Left lung (tissue), 10 donors: ENCODE results near the gene RTBDN. TPM values are rescaled to one million over a fixed set of nuclear protein-coding genes. Genes with fewer than 3 reads are reported as not detected.

ENCODE experiments used
- ATAC-seq: fragments of 200-7000 bp; cut with Tn5 transposase; one replicate; pipeline ENCODE4 v1.9.1; 2020; ENCODE audit warnings: moderate library complexity
- DNase-seq, 4 donors: peaks; one replicate each; pipeline ENCODE4 v3.0.0-alpha.2; 2013 to 2020
- H3K27ac ChIP-seq, 2 donors: fragments of 200-600 bp; sonication (generic) in 1 of 2; one replicate each; pipeline versions ENCODE4 v1.5.0 to v1.8.0; 2020 to 2021
- H3K27me3 ChIP-seq, 2 donors: fragments of 200-600 bp; sonication (generic) in 1 of 2; one replicate each; pipeline versions ENCODE4 v1.5.0 to v1.8.0; 2020 to 2021
- H3K36me3 ChIP-seq, 2 donors: fragments of 200-600 bp; sonication (generic) in 1 of 2; one replicate each; pipeline versions ENCODE4 v1.5.0 to v1.8.0; 2020 to 2021
- H3K4me1 ChIP-seq, 2 donors: fragments of 200-600 bp; one replicate each; pipeline ENCODE4 v1.8.0; 2021
- H3K4me3 ChIP-seq, 2 donors: fragments of 200-600 bp; sonication (generic) in 1 of 2; one replicate each; pipeline versions ENCODE4 v1.5.0 to v1.8.0; 2020 to 2021; ENCODE audit warnings: mild to moderate bottlenecking in 1 of 2
- H3K9me3 ChIP-seq, 2 donors: fragments of 200-600 bp; sonication (generic) in 1 of 2; one replicate each; pipeline versions ENCODE4 v1.5.0 to v1.8.0; 2020 to 2021
- CTCF ChIP-seq, 2 donors: fragments of 200-600 bp; sonication (generic) in 1 of 2; IDR thresholded peaks; one replicate each; pipeline versions ENCODE4 v1.5.0 to v1.8.0; 2021; ENCODE audit warnings: antibody characterized with exemption in 2 of 2
- intact Hi-C, 2 donors: fragments of 100-400 bp; cut with DNase I; formaldehyde crosslinking; loops; one replicate each; pipeline versions ENCODE4 v1.11.2 to v1.14.2; 2022
- polyA plus RNA-seq, 6 donors: library from polyadenylated mRNA; unstranded; fragments of 120-200 nt; gene quantifications; one replicate each; pipeline ENCODE4 v1.2.1, GENCODE V29; 2013; ENCODE audit not compliant: insufficient read length in 6 of 6
- total RNA-seq, 2 donors: library from RNA; stranded (reverse); fragmentation: NEBNext Ultra II Directional; extraction: Animal tissue kit (Norgen Biotek cat#: 25700); gene quantifications; one replicate each; pipeline ENCODE4 v1.2.1, GENCODE V29; 2021
- donor health status: DM: no; HTN: yes; CAD: no.
- donor health status: DM: no; HTN: no; CAD: no.

Gene RTBDN
- total and polyA plus RNA-seq, 8 donors = 0.17 to 0.21 (median 0.20) TPM; not detected in 5

- DNase-seq (no peak), ATAC-seq (no peak)
- Histone ChIP-seq H3K36me3 (peaks cover 0 to 10% of the 10 kb centered on the region in 2 donors), H3K4me3 (peak overlapping the region; percentile 92 to 98), H3K9me3 (no peaks in the 10 kb centered on the region), H3K27ac (peak overlapping the region; percentile 99 to 100), H3K27me3 (no peaks in the 10 kb centered on the region), H3K4me1 (peaks cover 33 to 52% of the 10 kb centered on the region in 2 donors)
- intact Hi-C loops = no loop called here
- TF ChIP-seq CTCF (IDR thresholded peaks at IDR 0.05) = no peak
These were observed 41.5 kb downstream of the RTBDN start for GRCh38 chr19:12792853-12793289.

GRCh38 chr19:12792051-12792852, 42.1 kb downstream of the RTBDN start:
- ATAC-seq = no peak
- peaks cover 0 to 10% of the 10 kb centered on the region in 2 donors for H3K36me3 ChIP-seq
- peak in 3 of 4 donors; percentile 78 to 95 (median 79) for DNase-seq
- intact Hi-C loops = no loop called here
- H3K4me1 ChIP-seq = peaks cover 38 to 58% of the 10 kb centered on the region in 2 donors
- H3K27me3 ChIP-seq = no peaks in the 10 kb centered on the region
- H3K9me3 ChIP-seq = no peaks in the 10 kb centered on the region
- H3K4me3 ChIP-seq = peak overlapping the region; percentile 92 to 98
- H3K27ac ChIP-seq = peak overlapping the region; percentile 99 to 100
- TF ChIP-seq CTCF (IDR thresholded peaks at IDR 0.05) = no peak

- no peaks in the 10 kb centered on the region for H3K9me3 ChIP-seq
- DNase-seq (peak; percentile 95 to 98 (median 98)), ATAC-seq (peak; percentile 52)
- peaks cover 46 to 64% of the 10 kb centered on the region in 2 donors for H3K4me1 ChIP-seq
- intact Hi-C loops = no loop called here
- peak within 1 kb of the TSS; percentile 92 to 98 for H3K4me3 ChIP-seq
- peak within 1 kb of the TSS; percentile 99 to 100 for H3K27ac ChIP-seq
- TF ChIP-seq CTCF (IDR thresholded peaks at IDR 0.05) = no peak
- peaks cover 0 to 10% of the 10 kb centered on the region in 2 donors for H3K36me3 ChIP-seq
- H3K27me3 ChIP-seq = no peaks in the 10 kb centered on the region
These were observed 42.9 kb downstream of the RTBDN start, which contains the start of gene JUNB for GRCh38 chr19:12791345-12792050. Gene JUNB, plus strand, starts transcription at chr19:12791486. Its CDS starts 286 bp downstream, at chr19:12791772.

- peak overlapping the region; percentile 99 to 100 for H3K27ac ChIP-seq
- DNase-seq (no peak), ATAC-seq (no peak)
- intact Hi-C loops = no loop called here
- TF ChIP-seq CTCF (IDR thresholded peaks at IDR 0.05) = no peak
- H3K36me3 ChIP-seq = peaks cover 0 to 10% of the 10 kb centered on the region in 2 donors
- no peaks in the 10 kb centered on the region for H3K9me3 ChIP-seq
- H3K4me1 ChIP-seq = peaks cover 49 to 64% of the 10 kb centered on the region in 2 donors
- H3K27me3 ChIP-seq = no peaks in the 10 kb centered on the region
- H3K4me3 ChIP-seq = peak overlapping the region; percentile 92 to 98
These were observed 43.6 kb downstream of the RTBDN start for GRCh38 chr19:12790628-12791344.
